Keratinocyte (primary cell): ENCODE results near the gene ZP2. TPM values are rescaled to one million over a fixed set of nuclear protein-coding genes. Genes with fewer than 3 reads are reported as not detected.
"Not testable (repeated sequence)": the region's sequence is repeated elsewhere in the genome, so short reads cannot be mapped to it uniquely, and the experiment has no call there.

ENCODE experiments used
- DNase-seq: peaks from one replicate; pipeline ENCODE4 v3.0.0-alpha.2; 2011; ENCODE audit warnings: low read depth, missing footprints, low spot score
- FAIRE-seq: peaks from 2 replicates; lab custom pipeline; 2011; peaks lifted over from hg19 to GRCh38; lab: Jason Lieb, UNC
- H2AFZ ChIP-seq: 2 replicates; pipeline ENCODE4 v1.6.0; 2012; ENCODE audit warnings: low read length, control low read depth, inconsistent platforms; ENCODE audit not compliant: control insufficient read depth
- H3K27ac ChIP-seq: 2 replicates; pipeline ENCODE4 v1.5.1; 2011; ENCODE audit warnings: low read length; ENCODE audit not compliant: control insufficient read depth, insufficient read depth
- H3K27me3 ChIP-seq: 3 replicates; pipeline ENCODE4 v1.6.0; 2011; ENCODE audit warnings: low read length; ENCODE audit not compliant: control insufficient read depth, insufficient read depth; ENCODE audit errors: extremely low read depth
- H3K36me3 ChIP-seq, 2 experiments: 2 replicates in 1 of 2; 3 replicates in 1 of 2; pipeline ENCODE4 v1.5.1; 2011; ENCODE audit warnings: low read length in 2 of 2, mild to moderate bottlenecking in 1 of 2; ENCODE audit not compliant: control insufficient read depth in 2 of 2, insufficient read depth in 2 of 2; ENCODE audit errors: extremely low read depth in 1 of 2
- H3K4me1 ChIP-seq: 3 replicates; pipeline ENCODE4 v1.5.1; 2011; ENCODE audit warnings: low read length; ENCODE audit not compliant: control insufficient read depth, insufficient read depth; ENCODE audit errors: extremely low read depth
- H3K4me2 ChIP-seq: 3 replicates; pipeline ENCODE4 v1.6.0; 2011; ENCODE audit warnings: low read depth, low read length; ENCODE audit not compliant: control insufficient read depth, insufficient read depth; ENCODE audit errors: extremely low read depth
- H3K4me3 ChIP-seq, 3 experiments: fragments of 200-600 bp in 1 of 3; sonication (generic) in 1 of 3; 2 replicates in 2 of 3; 3 replicates in 1 of 3; pipeline ENCODE4 v1.5.1; 2011 to 2016; ENCODE audit warnings: low read length in 3 of 3, mild to moderate bottlenecking in 3 of 3, control low read depth in 2 of 3, inconsistent platforms in 1 of 3, low read depth in 1 of 3, mixed read lengths in 1 of 3, mixed run types in 1 of 3, moderate library complexity in 1 of 3; ENCODE audit not compliant: control insufficient read depth in 2 of 3, insufficient read depth in 2 of 3; ENCODE audit errors: extremely low read depth in 1 of 3
- H3K79me2 ChIP-seq: 2 replicates; pipeline ENCODE4 v1.6.0; 2012; ENCODE audit warnings: low read length; ENCODE audit not compliant: control insufficient read depth, insufficient read depth
- H3K9ac ChIP-seq: 3 replicates; pipeline ENCODE4 v1.6.0; 2011; ENCODE audit warnings: low read length; ENCODE audit not compliant: control insufficient read depth, insufficient read depth; ENCODE audit errors: extremely low read depth
- H3K9me1 ChIP-seq: 3 replicates; pipeline ENCODE4 v1.6.0; 2011; ENCODE audit warnings: low read length; ENCODE audit not compliant: control insufficient read depth, insufficient read depth; ENCODE audit errors: extremely low read depth
- H3K9me3 ChIP-seq: 2 replicates; pipeline ENCODE4 v1.5.1; 2012; ENCODE audit warnings: low read depth, low read length; ENCODE audit not compliant: control insufficient read depth
- H4K20me1 ChIP-seq: 3 replicates; pipeline ENCODE4 v1.6.0; 2011; ENCODE audit warnings: low read length; ENCODE audit not compliant: control insufficient read depth, insufficient read depth; ENCODE audit errors: extremely low read depth
- EZH2 ChIP-seq: IDR thresholded peaks from one replicate; pipeline ENCODE4 v1.6.1; 2012; ENCODE audit warnings: inconsistent platforms, mild to moderate bottlenecking, low read length, moderate library complexity
- dilution Hi-C: fragments of 300-500 bp; cut with MboI; formaldehyde crosslinking; loops from one replicate; pipeline ENCODE4 v1.7.0; 2020; ENCODE audit warnings: low sequenced_read_pairs; ENCODE audit not compliant: extremely low pct_ligation_motif_present
- polyA plus RNA-seq, 5 experiments: library from polyadenylated mRNA; depleted of rRNA in 3 of 5; stranded (reverse) in 3 of 5; stranded (forward) in 1 of 5; unstranded in 1 of 5; fragments of >200 nt; gene quantifications; 1 replicate in 1 of 5; 2 replicates in 3 of 5; 3 replicates in 1 of 5; pipeline versions ENCODE4 v1.2.1 to v1.2.3, GENCODE V29; 2011 to 2012; ENCODE audit warnings: missing spikeins in 2 of 5, low read depth in 1 of 5, low replicate concordance in 1 of 5
- TF ChIP-seq, protein P1 (sequence below), 3 experiments: IDR thresholded peaks in 1 of 3; conservative IDR thresholded peaks in 1 of 3; optimal IDR thresholded peaks in 1 of 3; 2 replicates in 2 of 3; 3 replicates in 1 of 3; pipeline versions ENCODE3 to v1.5.1; 2011; ENCODE audit warnings: low read length in 3 of 3, mild to moderate bottlenecking in 3 of 3, moderate library complexity in 2 of 3, control low read depth in 1 of 3, inconsistent platforms in 1 of 3; ENCODE audit not compliant: insufficient read depth in 2 of 3; ENCODE audit errors: extremely low read depth in 1 of 3

ZP2 gene
- polyA plus RNA-seq, 1 donor (not counting 4 experiments of a cell fraction or from before 2014, with no cell fraction given), result not detected

GRCh38 chr16:21156767-21157467 lies 54.5 kb downstream of the ZP2 start:
- Histone ChIP-seq H3K9me1 (no peaks in the 10 kb centered on the region), H3K27ac (no peak overlapping the region), H3K36me3 (peaks cover 0 to 7% of the 10 kb centered on the region in 2 experiments), H3K27me3 (no peaks in the 10 kb centered on the region), H3K9ac (no peak overlapping the region), H3K4me3 (no peak overlapping the region), H3K79me2 (peaks cover 25% of the 10 kb centered on the region), H4K20me1 (no peaks in the 10 kb centered on the region), H3K9me3 (no peaks in the 10 kb centered on the region), H3K4me1 (peaks cover 26% of the 10 kb centered on the region), H3K4me2 (no peak overlapping the region), H2AFZ (no peak overlapping the region)
- DNase-seq, result peak; percentile 41
- no peak for TF ChIP-seq EZH2
- TF ChIP-seq, protein P1, sequence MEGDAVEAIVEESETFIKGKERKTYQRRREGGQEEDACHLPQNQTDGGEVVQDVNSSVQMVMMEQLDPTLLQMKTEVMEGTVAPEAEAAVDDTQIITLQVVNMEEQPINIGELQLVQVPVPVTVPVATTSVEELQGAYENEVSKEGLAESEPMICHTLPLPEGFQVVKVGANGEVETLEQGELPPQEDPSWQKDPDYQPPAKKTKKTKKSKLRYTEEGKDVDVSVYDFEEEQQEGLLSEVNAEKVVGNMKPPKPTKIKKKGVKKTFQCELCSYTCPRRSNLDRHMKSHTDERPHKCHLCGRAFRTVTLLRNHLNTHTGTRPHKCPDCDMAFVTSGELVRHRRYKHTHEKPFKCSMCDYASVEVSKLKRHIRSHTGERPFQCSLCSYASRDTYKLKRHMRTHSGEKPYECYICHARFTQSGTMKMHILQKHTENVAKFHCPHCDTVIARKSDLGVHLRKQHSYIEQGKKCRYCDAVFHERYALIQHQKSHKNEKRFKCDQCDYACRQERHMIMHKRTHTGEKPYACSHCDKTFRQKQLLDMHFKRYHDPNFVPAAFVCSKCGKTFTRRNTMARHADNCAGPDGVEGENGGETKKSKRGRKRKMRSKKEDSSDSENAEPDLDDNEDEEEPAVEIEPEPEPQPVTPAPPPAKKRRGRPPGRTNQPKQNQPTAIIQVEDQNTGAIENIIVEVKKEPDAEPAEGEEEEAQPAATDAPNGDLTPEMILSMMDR (optimal IDR thresholded peaks at IDR 0.05 in 1 of 3, IDR thresholded peaks at IDR 0.05 in 1 of 3, conservative IDR thresholded peaks at IDR 0.05 in 1 of 3; ENCODE audit: extremely low read depth in 1 of 3, insufficient read depth in 2 of 3, low read length in 3 of 3), result peak; percentile 53 to 65 (median 62)
- peak; percentile 57 for FAIRE-seq
- dilution Hi-C loops, result no loop called here

DNA sequence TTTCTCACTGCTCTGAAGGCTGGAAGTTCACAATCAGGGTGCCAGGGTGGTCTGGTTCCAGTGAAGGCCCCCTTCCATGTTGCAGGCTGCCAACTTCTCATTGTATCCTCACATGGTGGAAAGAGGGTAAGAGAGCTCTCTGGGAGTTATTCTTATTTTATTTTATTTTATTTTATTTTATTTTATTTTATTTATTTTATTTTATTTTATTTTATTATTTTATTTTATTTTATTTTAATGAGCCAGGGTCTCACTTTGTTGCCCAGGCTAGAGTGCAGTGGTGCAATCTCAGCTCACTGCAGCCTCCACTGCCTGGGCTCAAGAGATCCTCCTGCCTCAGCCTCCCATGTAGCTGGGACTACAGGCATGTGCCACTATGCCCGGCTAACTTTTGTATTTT lies 55.4 kb downstream of the ZP2 start:
- FAIRE-seq, H3K9me3 ChIP-seq, H2AFZ ChIP-seq, dilution Hi-C loops, H3K4me2 ChIP-seq, DNase-seq, H3K27ac ChIP-seq, H3K9ac ChIP-seq, H3K9me1 ChIP-seq, H3K36me3 ChIP-seq, H4K20me1 ChIP-seq, H3K27me3 ChIP-seq, H3K4me3 ChIP-seq: not testable (repeated sequence)
- H3K4me1 ChIP-seq, result peaks cover 28% of the 10 kb centered on the region
- H3K79me2 ChIP-seq, result peaks cover 22% of the 10 kb centered on the region

GRCh38 chr16:21153124-21153729 lies 58.1 kb downstream of the ZP2 start:
- FAIRE-seq, H3K4me2 ChIP-seq, H3K36me3 ChIP-seq, H2AFZ ChIP-seq, H3K27ac ChIP-seq, H3K27me3 ChIP-seq, H3K79me2 ChIP-seq, H3K9me1 ChIP-seq, DNase-seq, dilution Hi-C loops, H3K9ac ChIP-seq, H3K4me3 ChIP-seq, H4K20me1 ChIP-seq, H3K9me3 ChIP-seq: not testable (repeated sequence)
- peaks cover 24% of the 10 kb centered on the region for H3K4me1 ChIP-seq

DNA sequence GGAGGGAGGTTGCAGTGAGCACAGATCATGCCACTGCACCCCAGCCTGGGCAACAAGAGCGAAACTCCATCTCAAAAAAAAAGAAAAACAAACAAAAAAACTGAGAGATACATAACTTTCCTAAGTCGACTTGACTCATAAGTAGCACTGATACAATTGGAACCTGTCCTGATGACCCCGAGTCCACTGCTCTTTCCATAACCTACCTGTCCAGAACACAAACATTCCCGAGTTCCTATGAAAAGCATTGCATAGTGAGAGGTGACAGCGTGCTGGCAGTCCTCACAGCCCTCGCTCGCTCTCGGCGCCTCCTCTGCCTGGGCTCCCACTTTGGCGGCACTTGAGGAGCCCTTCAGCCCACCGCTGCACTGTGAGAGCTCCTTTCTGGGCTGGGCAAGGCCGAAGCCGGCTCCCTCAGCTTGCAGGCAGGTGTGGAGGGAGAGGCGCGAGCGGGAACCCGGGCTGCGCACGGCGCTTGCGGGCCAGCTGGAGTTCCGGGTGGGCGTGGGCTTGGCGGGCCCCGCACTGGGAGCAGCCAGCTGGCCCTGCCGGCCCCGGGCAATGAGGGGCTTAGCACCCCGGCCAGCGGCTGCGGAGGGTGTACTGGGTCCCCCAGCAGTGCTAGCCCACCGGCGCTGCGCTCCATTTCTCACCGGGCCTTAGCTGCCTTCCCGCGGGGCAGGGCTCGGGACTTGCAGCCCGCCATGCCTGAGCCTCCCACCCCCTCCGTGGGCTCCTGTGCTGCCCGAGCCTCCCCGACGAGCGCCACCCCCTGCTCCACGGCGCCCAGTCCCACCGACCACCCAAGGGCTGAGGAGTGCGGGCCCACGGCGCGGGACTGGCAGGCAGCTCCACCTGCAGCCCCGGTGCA lies 59.0 kb downstream of the ZP2 start:
- H3K4me2 ChIP-seq, H3K79me2 ChIP-seq, H2AFZ ChIP-seq, H3K36me3 ChIP-seq, H3K9me1 ChIP-seq, H3K9me3 ChIP-seq, H4K20me1 ChIP-seq, FAIRE-seq, DNase-seq, H3K9ac ChIP-seq, H3K27ac ChIP-seq, dilution Hi-C loops, H3K27me3 ChIP-seq, H3K4me3 ChIP-seq: not testable (repeated sequence)
- peaks cover 17% of the 10 kb centered on the region for H3K4me1 ChIP-seq
